Stomach (tissue), 9 donors: ENCODE results near the gene FGF12. TPM values are rescaled to one million over a fixed set of nuclear protein-coding genes. Genes with fewer than 3 reads are reported as not detected.

Experiments used
- DNase-seq, 2 donors: peaks; one replicate each; pipeline versions ENCODE4 v3.0.0 to v3.0.0-alpha.2; 2013 to 2019
- H3K27ac ChIP-seq, 5 donors: fragments of 200-600 bp in 4 of 5; sonication (generic) in 4 of 5; one replicate each; pipeline ENCODE4 v1.5.1; 2013 to 2019; ENCODE audit warnings: mild to moderate bottlenecking in 1 of 5, moderate library complexity in 1 of 5
- H3K27me3 ChIP-seq, 3 donors: fragments of 200-600 bp; sonication (generic); one replicate each; pipeline ENCODE4 v1.5.1; 2017 to 2019; ENCODE audit warnings: mixed run types in 1 of 3
- H3K36me3 ChIP-seq, 4 donors: fragments of 200-600 bp; sonication (generic); 1 replicate in 3 of 4; 2 replicates in 1 of 4; pipeline ENCODE4 v1.5.1; 2016 to 2019
- H3K4me1 ChIP-seq, 4 donors: fragments of 200-600 bp; sonication (generic); one replicate each; pipeline ENCODE4 v1.5.1; 2016 to 2019
- H3K4me3 ChIP-seq, 4 donors: fragments of 200-600 bp; sonication (generic) in 3 of 4; one replicate each; pipeline ENCODE4 v1.5.1; 2016 to 2019; ENCODE audit warnings: mild to moderate bottlenecking in 1 of 4
- H3K9me3 ChIP-seq, 4 donors: fragments of 200-600 bp; sonication (generic); one replicate each; pipeline ENCODE4 v1.5.1; 2016 to 2019
- CTCF ChIP-seq, 7 experiments: fragments of 450-650 bp in 4 of 7; fragments of 200-600 bp in 3 of 7; sonication (generic) in 3 of 7; IDR thresholded peaks; one replicate each; pipeline ENCODE4 v1.5.1; 2016 to 2019; ENCODE audit warnings: antibody characterized with exemption in 7 of 7, control low read depth in 2 of 7, mild to moderate bottlenecking in 1 of 7
- EP300 ChIP-seq: sonication (generic); formaldehyde crosslinking; IDR thresholded peaks from one replicate; pipeline ENCODE4 v1.6.1; 2017; ENCODE audit warnings: antibody characterized with exemption
- POLR2A ChIP-seq, 4 donors: fragments of 450-650 bp; IDR thresholded peaks; one replicate each; pipeline ENCODE4 v1.6.1; 2016; ENCODE audit warnings: antibody characterized with exemption in 4 of 4, control low read depth in 2 of 4, mild to moderate bottlenecking in 1 of 4, moderate library complexity in 1 of 4
- POLR2AphosphoS5 ChIP-seq, 3 donors: sonication (generic); formaldehyde crosslinking; IDR thresholded peaks; one replicate each; pipeline ENCODE4 v1.6.1; 2016; ENCODE audit warnings: antibody characterized with exemption in 3 of 3
- WGBS, 5 donors: extraction: QIAGEN DNeasy Blood & Tissue Kit in 3 of 5; methylation state at CpG; one replicate each; pipeline versions ENCODE4 v1.1.5 to v1.1.7; 2013 to 2018; 5-methylcytosine and 5-hydroxymethylcytosine counted together
- intact Hi-C: fragments of 100-400 bp; cut with DNase I; formaldehyde crosslinking; loops from one replicate; pipeline ENCODE4 v1.15.1; 2023; ENCODE audit warnings: low total_unique reads
- polyA plus RNA-seq, 3 donors: library from polyadenylated mRNA; stranded (reverse); fragments of 200-250 nt; gene quantifications; one replicate each; pipeline ENCODE4 v1.2.3, GENCODE V29; 2013
- total RNA-seq, 5 donors: library from RNA; depleted of rRNA; stranded (reverse); fragments of >200 nt; gene quantifications; one replicate each; pipeline versions ENCODE4 v1.1.0 to v1.2.3, GENCODE V29; 2014 to 2016
- donor health status: healthy with polysubstance abuse.
- donor health status: Bipolar disorder and iron deficiency.
- donor health status: healthy.

Gene FGF12
- total and polyA plus RNA-seq, 8 donors: 0.45 to 5.0 (median 0.88) TPM; not detected in 1

- no peak for DNase-seq
- H3K9me3 ChIP-seq: peaks cover 0 to 5% (median 0%) of the 10 kb centered on the region in 4 donors
- H3K4me3 ChIP-seq: no peak overlapping the region
- no peaks in the 10 kb centered on the region for H3K27me3 ChIP-seq
- intact Hi-C loops: no loop called here
- WGBS, 5 donors: 57 to 64% (median 62%) methylated on average over 6 of the region's 6 CpGs
- no peak for TF ChIP-seq POLR2AphosphoS5 (IDR thresholded peaks at IDR 0.05)
- no peak for TF ChIP-seq POLR2A (IDR thresholded peaks at IDR 0.05)
- no peak for TF ChIP-seq CTCF (IDR thresholded peaks at IDR 0.05)
- TF ChIP-seq EP300: no peak
- H3K4me1 ChIP-seq: no peaks in the 10 kb centered on the region
- no peak overlapping the region for H3K27ac ChIP-seq
- H3K36me3 ChIP-seq: no peaks in the 10 kb centered on the region
These were observed 43.2 kb downstream of the FGF12 start for GRCh38 chr3:192684151-192684550.

GRCh38 chr3:192675958-192676649, 51.2 kb downstream of the FGF12 start:
- TF ChIP-seq EP300: no peak
- TF ChIP-seq POLR2A (IDR thresholded peaks at IDR 0.05): no peak
- no peak for TF ChIP-seq CTCF (IDR thresholded peaks at IDR 0.05)
- TF ChIP-seq POLR2AphosphoS5 (IDR thresholded peaks at IDR 0.05): no peak
- no peaks in the 10 kb centered on the region for H3K4me1 ChIP-seq
- H3K27me3 ChIP-seq: no peaks in the 10 kb centered on the region
- intact Hi-C loops: no loop called here
- no peak for DNase-seq
- H3K27ac ChIP-seq: no peak overlapping the region
- no peaks in the 10 kb centered on the region for H3K36me3 ChIP-seq
- 69 to 86% (median 81%) methylated on average over 4 of the region's 4 CpGs for WGBS, 5 donors
- no peaks in the 10 kb centered on the region for H3K9me3 ChIP-seq
- H3K4me3 ChIP-seq: no peak overlapping the region

GRCh38 chr3:192655628-192656027, 71.7 kb downstream of the FGF12 start:
- Histone ChIP-seq H3K4me1 (no peaks in the 10 kb centered on the region), H3K27me3 (no peaks in the 10 kb centered on the region), H3K36me3 (no peaks in the 10 kb centered on the region), H3K4me3 (no peak overlapping the region), H3K27ac (no peak overlapping the region), H3K9me3 (no peaks in the 10 kb centered on the region)
- no peak for DNase-seq
- TF ChIP-seq EP300 (no peak), CTCF (IDR thresholded peaks at IDR 0.05) (no peak), POLR2AphosphoS5 (IDR thresholded peaks at IDR 0.05) (no peak)
- intact Hi-C loops: no loop called here
- WGBS, 5 donors: 73 to 89% (median 87%) methylated on average over 6 of the region's 6 CpGs

- no peak for TF ChIP-seq CTCF (IDR thresholded peaks at IDR 0.05)
- TF ChIP-seq POLR2AphosphoS5 (IDR thresholded peaks at IDR 0.05): no peak
- TF ChIP-seq POLR2A (IDR thresholded peaks at IDR 0.05): no peak
- TF ChIP-seq EP300: no peak
- DNase-seq: no peak
- intact Hi-C loops: no loop called here
- Histone ChIP-seq H3K9me3 (no peaks in the 10 kb centered on the region), H3K27me3 (no peaks in the 10 kb centered on the region), H3K4me3 (no peak overlapping the region), H3K27ac (no peak overlapping the region), H3K4me1 (no peaks in the 10 kb centered on the region), H3K36me3 (no peaks in the 10 kb centered on the region)
- WGBS, 5 donors: 89 to 97% (median 93%) methylated on average over 1 of the region's 1 CpG
These were observed 72.3 kb downstream of the FGF12 start for GRCh38 chr3:192655040-192655439.
